GM12892 (cell line): ENCODE data around the gene TRABD2B.

ENCODE experiments used
- DNase-seq: peaks from one replicate; pipeline ENCODE4 v3.0.0; 2011; ENCODE audit not compliant: insufficient read length
- FAIRE-seq: peaks from 2 replicates; lab custom pipeline; 2011; peaks lifted over from hg19 to GRCh38; lab: Jason Lieb, UNC
- POLR2A ChIP-seq: IDR thresholded peaks from 2 replicates; pipeline ENCODE4 v1.6.1; 2011; ENCODE audit warnings: low read depth, low read length, control low read depth
- POLR2AphosphoS5 ChIP-seq: IDR thresholded peaks from 2 replicates; pipeline ENCODE4 v1.6.1; 2011; ENCODE audit warnings: low read depth, low read length, control low read depth
- TAF1 ChIP-seq: IDR thresholded peaks from 2 replicates; pipeline ENCODE4 v1.6.1; 2011; ENCODE audit warnings: low read depth, mild to moderate bottlenecking, control low read depth, low read length, borderline replicate concordance

TRABD2B gene

DNA sequence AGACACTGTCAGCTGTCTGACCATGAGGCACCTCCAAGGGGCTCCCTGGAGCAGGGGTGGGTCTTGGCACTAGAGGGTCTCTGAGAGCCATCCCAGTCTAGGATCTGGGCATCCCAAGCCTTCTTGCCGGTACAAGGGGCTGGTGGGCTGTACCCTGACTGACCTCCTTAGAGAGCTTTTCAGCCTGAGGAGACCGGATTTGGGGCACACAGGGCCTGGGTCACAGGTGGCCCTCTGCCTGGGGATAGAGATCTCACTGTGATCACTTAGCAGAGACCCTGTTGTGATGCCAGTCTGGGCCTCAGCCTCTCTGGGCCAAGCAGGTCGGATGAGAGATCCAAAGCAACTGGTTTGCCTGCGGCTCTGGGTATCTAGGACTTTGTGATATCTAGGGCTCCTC lies 227.2 kb downstream of the TRABD2B start:
- TF ChIP-seq POLR2AphosphoS5, result no peak
- TF ChIP-seq TAF1, result no peak
- TF ChIP-seq POLR2A, result no peak
- no peak for FAIRE-seq
- DNase-seq, result no peak

- TF ChIP-seq POLR2AphosphoS5 (no peak), POLR2A (no peak), TAF1 (no peak)
- DNase-seq, result no peak
- FAIRE-seq, result no peak
Measured at GRCh38 chr1:47769295-47769694, 227.9 kb downstream of the TRABD2B start.

GRCh38 chr1:47767741-47768100 lies 229.5 kb downstream of the TRABD2B start:
- TF ChIP-seq POLR2A, result no peak
- TF ChIP-seq POLR2AphosphoS5, result no peak
- no peak for TF ChIP-seq TAF1
- DNase-seq (no peak), FAIRE-seq (no peak)

GRCh38 chr1:47766832-47767740 lies 230.1 kb downstream of the TRABD2B start:
- DNase-seq (no peak), FAIRE-seq (no peak)
- TF ChIP-seq POLR2A, result no peak
- TF ChIP-seq POLR2AphosphoS5, result no peak
- TF ChIP-seq TAF1, result no peak

GRCh38 chr1:47765742-47766485 lies 231.3 kb downstream of the TRABD2B start:
- FAIRE-seq (no peak), DNase-seq (no peak)
- TF ChIP-seq POLR2A (no peak), POLR2AphosphoS5 (no peak), TAF1 (no peak)

DNA sequence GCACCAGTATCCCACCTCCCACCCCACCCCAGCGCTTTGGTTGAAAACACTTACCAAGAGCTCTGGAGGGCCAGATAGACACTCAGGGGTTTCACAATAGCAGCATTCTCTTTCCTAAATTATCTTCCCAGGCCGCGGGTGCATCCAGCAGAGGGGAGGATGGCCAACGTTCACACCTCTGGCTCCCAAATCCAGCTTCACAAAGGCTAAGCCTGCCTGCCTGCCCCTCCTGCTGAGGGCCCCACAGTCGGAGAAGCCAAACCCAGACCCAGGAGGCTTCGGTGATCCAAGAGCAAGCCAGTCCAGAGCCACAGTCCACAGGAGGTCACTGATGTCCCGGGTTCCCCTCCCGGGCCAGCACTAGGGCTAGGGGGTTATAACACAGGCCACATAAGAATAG lies 231.9 kb downstream of the TRABD2B start:
- TF ChIP-seq POLR2A, result no peak
- TF ChIP-seq POLR2AphosphoS5, result no peak
- TF ChIP-seq TAF1, result no peak
- FAIRE-seq (no peak), DNase-seq (no peak)

DNA sequence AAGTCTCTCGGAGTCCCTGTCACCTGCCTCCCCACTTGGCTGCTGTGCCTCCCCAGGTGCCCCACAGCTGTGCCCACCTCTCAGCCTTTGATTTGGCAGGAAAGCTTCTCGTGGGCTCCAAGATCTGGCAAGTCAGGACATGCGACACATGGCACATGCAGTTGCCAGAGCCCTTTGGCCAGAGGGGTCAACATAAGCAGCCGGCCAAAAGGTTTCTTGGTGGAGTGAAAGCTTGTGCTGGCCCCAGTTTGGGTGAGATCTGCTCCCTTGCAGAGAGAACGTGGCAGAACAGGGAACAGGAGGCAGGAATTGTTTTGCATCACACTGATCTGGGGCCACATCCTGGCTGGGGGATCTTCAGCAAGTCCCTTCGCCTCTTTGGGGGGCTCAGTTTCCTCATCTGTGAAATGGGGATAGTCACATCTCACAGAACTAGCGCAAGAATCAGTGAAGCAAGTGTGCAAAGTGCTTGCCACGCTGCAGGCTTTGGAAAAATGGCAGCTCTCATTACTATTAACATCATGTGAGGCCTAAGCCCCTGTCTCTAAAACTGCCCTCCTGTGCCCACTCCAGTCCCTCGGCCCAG lies 232.6 kb downstream of the TRABD2B start:
- FAIRE-seq, result no peak
- no peak for DNase-seq
- TF ChIP-seq POLR2A (no peak), TAF1 (no peak), POLR2AphosphoS5 (no peak)

- no peak for TF ChIP-seq TAF1
- no peak for TF ChIP-seq POLR2A
- TF ChIP-seq POLR2AphosphoS5, result no peak
- FAIRE-seq (no peak), DNase-seq (no peak)
Measured at GRCh38 chr1:47763591-47764171, 233.5 kb downstream of the TRABD2B start.

DNA sequence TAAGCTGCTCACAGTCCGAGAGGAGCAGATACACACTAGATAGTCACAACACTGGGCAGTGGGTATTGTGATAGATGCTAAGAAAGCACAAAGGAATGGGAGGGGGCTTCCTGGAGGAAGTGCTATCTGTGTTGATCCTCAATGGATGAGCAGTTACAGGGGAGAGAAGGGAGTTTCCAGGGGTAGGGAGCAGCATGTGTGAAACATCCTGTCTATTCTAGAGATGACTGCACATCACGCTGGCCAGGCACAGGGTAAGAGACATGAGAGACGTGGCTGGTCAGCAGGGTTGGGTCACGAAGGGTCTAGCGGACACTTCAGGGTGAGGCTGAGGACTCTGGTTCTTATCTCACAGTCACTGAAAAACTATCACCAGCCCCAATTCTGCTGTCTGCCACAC lies 235.2 kb downstream of the TRABD2B start:
- FAIRE-seq (no peak), DNase-seq (no peak)
- TF ChIP-seq TAF1, result no peak
- no peak for TF ChIP-seq POLR2AphosphoS5
- TF ChIP-seq POLR2A, result no peak

- no peak for FAIRE-seq
- TF ChIP-seq POLR2A (no peak), POLR2AphosphoS5 (no peak), TAF1 (no peak)
Measured at GRCh38 chr1:47761201-47761930, 235.8 kb downstream of the TRABD2B start.

More at GRCh38 chr1:47761201-47761930, 235.8 kb downstream of the TRABD2B start:
- no peak for DNase-seq
